ENCODE measurements around the gene KCNG2.

KCNG2 gene

GRCh38 chr18:79928563-79928960 lies 130.8 kb downstream of the KCNG2 start:
- DNase-seq, result no peak

- no peak for DNase-seq
Measured at GRCh38 chr18:79930020-79930642, 132.4 kb downstream of the KCNG2 start.

- DNase-seq, result no peak
Measured at GRCh38 chr18:79931475-79931874, 133.7 kb downstream of the KCNG2 start.

GRCh38 chr18:79932907-79933306 lies 135.2 kb downstream of the KCNG2 start:
- DNase-seq, result no peak

- DNase-seq, result no peak
Measured at GRCh38 chr18:79933765-79934164, 136.0 kb downstream of the KCNG2 start.

- no peak for DNase-seq
Measured at GRCh38 chr18:79934311-79935097, 136.8 kb downstream of the KCNG2 start.

- DNase-seq, result no peak
Measured at GRCh38 chr18:79935098-79935480, 137.4 kb downstream of the KCNG2 start.

- no peak for DNase-seq
Measured at GRCh38 chr18:79935499-79935898, 137.8 kb downstream of the KCNG2 start.

GRCh38 chr18:79935925-79936324 lies 138.2 kb downstream of the KCNG2 start:
- DNase-seq, result no peak

GRCh38 chr18:79936641-79937040 lies 138.9 kb downstream of the KCNG2 start:
- DNase-seq, result no peak

GRCh38 chr18:79937103-79937860 lies 139.5 kb downstream of the KCNG2 start:
- no peak for DNase-seq

- DNase-seq, result no peak
Measured at GRCh38 chr18:79938196-79938595, 140.5 kb downstream of the KCNG2 start.

GRCh38 chr18:79939096-79939495 lies 141.4 kb downstream of the KCNG2 start:
- DNase-seq, result no peak

GRCh38 chr18:79940126-79940813 lies 142.5 kb downstream of the KCNG2 start:
- no peak for DNase-seq

- no peak for DNase-seq
Measured at GRCh38 chr18:79940814-79941472, 143.2 kb downstream of the KCNG2 start.

- DNase-seq, result no peak
Measured at GRCh38 chr18:79941473-79942119, 143.9 kb downstream of the KCNG2 start.

GRCh38 chr18:79942211-79942610 lies 144.5 kb downstream of the KCNG2 start:
- no peak for DNase-seq

GRCh38 chr18:79942786-79943607 lies 145.3 kb downstream of the KCNG2 start:
- DNase-seq, result no peak

- no peak for DNase-seq
Measured at GRCh38 chr18:79943608-79944125, 145.9 kb downstream of the KCNG2 start.

GRCh38 chr18:79944126-79944731 lies 146.5 kb downstream of the KCNG2 start:
- no peak for DNase-seq

- no peak for DNase-seq
Measured at GRCh38 chr18:79944746-79945117, 147.0 kb downstream of the KCNG2 start.
